ENCODE data around the gene EXOC6B.
"Not testable (repeated sequence)": the region's sequence is repeated elsewhere in the genome, so short reads cannot be mapped to it uniquely, and the experiment has no call there.

The EXOC6B gene

GRCh38 chr2:72539071-72539552 lies 286.7 kb downstream of the EXOC6B start:
- no peak for DNase-seq

GRCh38 chr2:72538486-72538885 lies 287.3 kb downstream of the EXOC6B start:
- DNase-seq = no peak

GRCh38 chr2:72535586-72535985 lies 290.2 kb downstream of the EXOC6B start:
- not testable (repeated sequence) for DNase-seq

GRCh38 chr2:72533765-72534164 lies 292.1 kb downstream of the EXOC6B start:
- no peak for DNase-seq

- DNase-seq = no peak
These were observed 298.4 kb downstream of the EXOC6B start for GRCh38 chr2:72527424-72527823.

GRCh38 chr2:72526623-72527022 lies 299.2 kb downstream of the EXOC6B start:
- DNase-seq = no peak

GRCh38 chr2:72524071-72524470 lies 301.8 kb downstream of the EXOC6B start:
- DNase-seq = no peak

- DNase-seq = no peak
These were observed 310.1 kb downstream of the EXOC6B start for GRCh38 chr2:72515696-72516095.

GRCh38 chr2:72513011-72513410 lies 312.8 kb downstream of the EXOC6B start:
- DNase-seq = no peak

GRCh38 chr2:72512376-72512775 lies 313.5 kb downstream of the EXOC6B start:
- no peak for DNase-seq

- DNase-seq = no peak
These were observed 313.9 kb downstream of the EXOC6B start for GRCh38 chr2:72511906-72512305.

GRCh38 chr2:72497763-72498162 lies 328.1 kb downstream of the EXOC6B start:
- DNase-seq = no peak

GRCh38 chr2:72496479-72496878 lies 329.4 kb downstream of the EXOC6B start:
- no peak for DNase-seq

GRCh38 chr2:72494392-72494791 lies 331.4 kb downstream of the EXOC6B start:
- no peak for DNase-seq

GRCh38 chr2:72484622-72485021 lies 341.2 kb downstream of the EXOC6B start:
- not testable (repeated sequence) for DNase-seq

GRCh38 chr2:72483346-72483745 lies 342.5 kb downstream of the EXOC6B start:
- DNase-seq = no peak

GRCh38 chr2:72475246-72475645 lies 350.6 kb downstream of the EXOC6B start:
- DNase-seq = no peak

GRCh38 chr2:72457801-72458516 lies 367.9 kb downstream of the EXOC6B start:
- no peak for DNase-seq

- DNase-seq = no peak
These were observed 371.6 kb downstream of the EXOC6B start for GRCh38 chr2:72454189-72454588.

- no peak for DNase-seq
These were observed 383.6 kb downstream of the EXOC6B start for GRCh38 chr2:72442270-72442669.

- no peak for DNase-seq
These were observed 385.9 kb downstream of the EXOC6B start for GRCh38 chr2:72439892-72440291.

- DNase-seq = no peak
These were observed 387.5 kb downstream of the EXOC6B start for GRCh38 chr2:72438364-72438763.

- no peak for DNase-seq
These were observed 394.1 kb downstream of the EXOC6B start for GRCh38 chr2:72431737-72432136.

GRCh38 chr2:72427022-72427861 lies 398.6 kb downstream of the EXOC6B start:
- DNase-seq = no peak

Data from T1000 (cell line).